PC-3 (cell line): ENCODE data around the gene WT1.

Source experiments
- EZH2 ChIP-seq: fragments of 300-600 bp; sonication (generic); IDR thresholded peaks from one replicate; pipeline ENCODE4 v1.6.1; 2017; ENCODE audit warnings: antibody characterized with exemption, mild to moderate bottlenecking, low read length; ENCODE audit not compliant: unreplicated experiment
- EZH2phosphoT487 ChIP-seq: fragments of 300-600 bp; sonication (generic); IDR thresholded peaks from 2 replicates; pipeline ENCODE4 v1.6.1; 2018; ENCODE audit warnings: mild to moderate bottlenecking, antibody characterized with exemption, low read length, borderline replicate concordance
- TF ChIP-seq, protein P1 (sequence below): fragments of 300-600 bp; sonication (generic); conservative IDR thresholded peaks from 2 replicates; pipeline ENCODE4 v1.5.1; 2017; ENCODE audit warnings: antibody characterized with exemption, low read depth, mild to moderate bottlenecking, low read length

DNA sequence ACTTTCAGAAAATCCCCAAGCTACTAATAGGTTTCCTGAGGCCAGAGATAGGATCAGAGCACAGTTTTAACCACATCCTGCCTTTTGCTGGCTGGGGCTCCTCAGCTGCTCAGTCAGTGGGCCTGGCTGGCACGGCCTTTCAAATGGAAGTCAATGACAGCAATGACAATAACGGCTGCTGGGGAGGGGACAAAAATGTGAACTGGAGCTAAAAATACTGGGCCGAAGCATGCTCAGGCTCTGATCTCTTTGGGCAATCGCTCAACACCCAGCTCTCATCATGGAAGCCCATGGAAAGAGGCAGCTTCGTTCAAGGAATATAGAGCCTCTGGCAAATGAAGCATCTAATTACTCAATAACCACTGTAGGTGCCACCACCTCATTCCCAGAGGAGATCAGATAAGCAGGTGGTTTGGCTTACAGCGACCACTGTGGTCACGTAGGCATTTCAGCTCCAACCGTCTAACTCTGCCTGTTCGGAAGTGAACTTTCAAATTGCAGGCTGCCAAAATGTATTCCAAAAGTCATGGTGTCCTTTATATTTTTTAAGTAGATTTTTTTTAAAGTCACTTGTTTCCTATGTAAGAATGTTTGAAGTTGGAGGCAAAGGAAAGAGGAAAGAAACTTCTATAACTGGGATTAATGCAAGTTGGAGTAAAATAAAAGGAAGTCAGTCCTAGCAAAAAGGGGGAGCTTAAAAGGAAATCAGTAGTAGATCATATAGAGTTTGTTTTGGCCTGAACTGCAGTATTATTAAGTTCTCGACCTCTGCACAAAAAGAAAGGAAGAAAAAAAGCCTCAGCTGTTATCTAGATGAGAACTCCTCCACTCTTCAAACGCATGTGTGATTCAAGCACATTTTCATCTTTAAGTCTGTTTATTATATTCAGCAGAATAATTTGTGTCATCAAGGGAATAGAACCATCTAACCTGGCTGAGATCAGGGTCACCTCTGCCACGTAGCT, 14.1 kb downstream of the WT1 start:
- TF ChIP-seq, protein P1, sequence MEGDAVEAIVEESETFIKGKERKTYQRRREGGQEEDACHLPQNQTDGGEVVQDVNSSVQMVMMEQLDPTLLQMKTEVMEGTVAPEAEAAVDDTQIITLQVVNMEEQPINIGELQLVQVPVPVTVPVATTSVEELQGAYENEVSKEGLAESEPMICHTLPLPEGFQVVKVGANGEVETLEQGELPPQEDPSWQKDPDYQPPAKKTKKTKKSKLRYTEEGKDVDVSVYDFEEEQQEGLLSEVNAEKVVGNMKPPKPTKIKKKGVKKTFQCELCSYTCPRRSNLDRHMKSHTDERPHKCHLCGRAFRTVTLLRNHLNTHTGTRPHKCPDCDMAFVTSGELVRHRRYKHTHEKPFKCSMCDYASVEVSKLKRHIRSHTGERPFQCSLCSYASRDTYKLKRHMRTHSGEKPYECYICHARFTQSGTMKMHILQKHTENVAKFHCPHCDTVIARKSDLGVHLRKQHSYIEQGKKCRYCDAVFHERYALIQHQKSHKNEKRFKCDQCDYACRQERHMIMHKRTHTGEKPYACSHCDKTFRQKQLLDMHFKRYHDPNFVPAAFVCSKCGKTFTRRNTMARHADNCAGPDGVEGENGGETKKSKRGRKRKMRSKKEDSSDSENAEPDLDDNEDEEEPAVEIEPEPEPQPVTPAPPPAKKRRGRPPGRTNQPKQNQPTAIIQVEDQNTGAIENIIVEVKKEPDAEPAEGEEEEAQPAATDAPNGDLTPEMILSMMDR: no peak
- TF ChIP-seq EZH2: no peak
- TF ChIP-seq EZH2phosphoT487: no peak
